Bronchial epithelial cell (primary cell): ENCODE measurements around the gene RPGR. TPM values are rescaled to one million over a fixed set of nuclear protein-coding genes. Genes with fewer than 3 reads are reported as not detected.

Source experiments
- DNase-seq: peaks from one replicate; pipeline ENCODE4 v3.0.0-alpha.2; 2010; ENCODE audit warnings: low read depth
- FAIRE-seq: peaks from 2 replicates; lab custom pipeline; 2011; peaks lifted over from hg19 to GRCh38; lab: Jason Lieb, UNC
- H3K27me3 ChIP-seq: 2 replicates; pipeline ENCODE4 v1.5.1; 2011; ENCODE audit warnings: low read length; ENCODE audit not compliant: control insufficient read depth, insufficient read depth
- H3K36me3 ChIP-seq: 2 replicates; pipeline ENCODE4 v1.5.1; 2011; ENCODE audit warnings: low read length; ENCODE audit not compliant: control insufficient read depth, insufficient read depth
- H3K4me3 ChIP-seq: 2 replicates; pipeline ENCODE4 v1.5.1; 2011; ENCODE audit warnings: mild to moderate bottlenecking, low read depth, low read length, control low read depth
- CTCF ChIP-seq: IDR thresholded peaks from 2 replicates; pipeline ENCODE4 v1.5.1; 2011; ENCODE audit warnings: mild to moderate bottlenecking, moderate library complexity, low read length, control low read depth, inconsistent platforms; ENCODE audit not compliant: insufficient read depth, severe bottlenecking
- total RNA-seq: library from RNA; depleted of rRNA; stranded (reverse); fragments of >200 nt; gene quantifications from 2 replicates; pipeline ENCODE4 v1.2.1, GENCODE V29; 2014

RPGR gene
- total RNA-seq, 1 donor from 2014 or later, result 8.2 TPM

- FAIRE-seq, result no peak
- peak; percentile 57 for DNase-seq
- TF ChIP-seq CTCF, result no peak
- Histone ChIP-seq H3K4me3 (no peak overlapping the region), H3K27me3 (no peaks in the 10 kb centered on the region), H3K36me3 (no peaks in the 10 kb centered on the region)
Observed at GRCh38 chrX:38233891-38234667, 93.2 kb downstream of the RPGR start.

- DNase-seq (peak; percentile 63), FAIRE-seq (no peak)
- H3K4me3 ChIP-seq, result no peak overlapping the region
- no peaks in the 10 kb centered on the region for H3K36me3 ChIP-seq
- TF ChIP-seq CTCF, result no peak
- no peaks in the 10 kb centered on the region for H3K27me3 ChIP-seq
Observed at GRCh38 chrX:38232079-38232686, 95.1 kb downstream of the RPGR start.

GRCh38 chrX:38225093-38225492, 102.2 kb downstream of the RPGR start:
- Histone ChIP-seq H3K36me3 (no peaks in the 10 kb centered on the region), H3K27me3 (no peaks in the 10 kb centered on the region), H3K4me3 (no peak overlapping the region)
- FAIRE-seq (no peak), DNase-seq (peak; percentile 32)
- TF ChIP-seq CTCF, result no peak

GRCh38 chrX:38224160-38224559, 103.1 kb downstream of the RPGR start:
- H3K4me3 ChIP-seq, result no peak overlapping the region
- no peaks in the 10 kb centered on the region for H3K36me3 ChIP-seq
- no peaks in the 10 kb centered on the region for H3K27me3 ChIP-seq
- TF ChIP-seq CTCF, result no peak
- no peak for DNase-seq
- FAIRE-seq, result no peak

- H3K36me3 ChIP-seq, result no peaks in the 10 kb centered on the region
- H3K4me3 ChIP-seq, result no peak overlapping the region
- FAIRE-seq, result no peak
- H3K27me3 ChIP-seq, result no peaks in the 10 kb centered on the region
- DNase-seq, result no peak
- no peak for TF ChIP-seq CTCF
Observed at GRCh38 chrX:38221391-38221929, 105.8 kb downstream of the RPGR start.
